Body of pancreas (tissue), 4 donors: ENCODE results near the gene EIF2A. TPM values are rescaled to one million over a fixed set of nuclear protein-coding genes. Genes with fewer than 3 reads are reported as not detected.
"Not testable (repeated sequence)": the region's sequence is repeated elsewhere in the genome, so short reads cannot be mapped to it uniquely, and the experiment has no call there.

Experiments
- ATAC-seq: fragments of 150-250 bp; one replicate; pipeline ENCODE4 v1.9.1; 2016
- DNase-seq, 4 donors: peaks; one replicate each; pipeline ENCODE4 v3.0.0-alpha.2; 2019
- H3K27ac ChIP-seq, 4 donors: fragments of 200-600 bp; sonication (generic); 1 replicate in 3 of 4; 2 replicates in 1 of 4; pipeline versions ENCODE4 v1.5.1 to v1.6.1; 2016 to 2019; ENCODE audit warnings: mild to moderate bottlenecking in 1 of 4, mixed read lengths in 1 of 4, moderate library complexity in 1 of 4
- H3K27me3 ChIP-seq, 2 donors: fragments of 200-600 bp; sonication (generic); one replicate each; pipeline ENCODE4 v1.6.0; 2016; ENCODE audit warnings: mild to moderate bottlenecking in 1 of 2
- H3K36me3 ChIP-seq, 2 donors: fragments of 200-600 bp; sonication (generic); replicated peaks in 1 of 2; 2 replicates each; pipeline ENCODE4 v1.5.1; 2016; ENCODE audit warnings: low read depth in 2 of 2; ENCODE audit not compliant: insufficient read depth in 1 of 2
- H3K4me1 ChIP-seq: fragments of 200-600 bp; sonication (generic); one replicate; pipeline ENCODE4 v1.6.0; 2016
- H3K4me3 ChIP-seq, 2 donors: fragments of 200-600 bp; sonication (generic); 1 replicate in 1 of 2; 2 replicates in 1 of 2; pipeline ENCODE4 v1.5.1; 2016 to 2019
- H3K9me3 ChIP-seq, 3 donors: fragments of 200-600 bp; sonication (generic); 1 replicate in 2 of 3; 2 replicates in 1 of 3; pipeline ENCODE4 v1.5.1; 2016
- POLR2A ChIP-seq, 3 donors: fragments of 450-650 bp; IDR thresholded peaks; one replicate each; pipeline ENCODE4 v1.6.1; 2016; ENCODE audit warnings: antibody characterized with exemption in 3 of 3, mild to moderate bottlenecking in 2 of 3
- WGBS, 2 donors: methylation state at CpG; one replicate each; pipeline ENCODE4 v1.1.5; 2017; 5-methylcytosine and 5-hydroxymethylcytosine counted together
- intact Hi-C: fragments of 100-400 bp; cut with DNase I; formaldehyde crosslinking; loops from one replicate; pipeline ENCODE4 v1.15.1; 2023
- total RNA-seq, 2 donors: library from RNA; depleted of rRNA; stranded (reverse); fragments of >200 nt; gene quantifications; one replicate each; pipeline ENCODE4 v1.1.0, GENCODE V29; 2016
- TF ChIP-seq, protein P1 (sequence below), 7 experiments: fragments of 450-650 bp in 4 of 7; fragments of 200-600 bp in 3 of 7; sonication (generic) in 3 of 7; IDR thresholded peaks; one replicate each; pipeline ENCODE4 v1.5.1; 2016 to 2019; ENCODE audit warnings: antibody characterized with exemption in 7 of 7

Gene EIF2A
- total RNA-seq, 2 donors from 2014 or later, result 58.7 to 126 TPM

DNA sequence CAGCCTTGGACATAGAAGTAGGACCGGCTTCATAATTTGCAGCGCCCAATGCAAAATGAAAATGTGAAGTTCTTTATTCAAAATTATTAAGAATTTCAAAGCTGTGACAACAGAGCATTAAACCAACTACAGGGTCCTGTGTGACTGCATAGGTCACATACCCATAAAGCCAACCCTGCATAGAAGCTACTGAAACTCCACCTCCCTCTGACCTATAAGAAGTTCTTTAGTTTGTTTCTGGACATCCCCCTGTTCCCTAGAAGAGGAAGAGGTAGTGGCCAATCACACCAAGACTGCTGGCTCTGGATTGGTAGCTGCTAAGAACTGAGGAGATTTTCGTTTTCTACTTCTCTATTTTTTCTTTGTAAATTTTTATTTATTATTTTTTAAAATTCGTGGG lies 47.6 kb downstream of the EIF2A start:
- ATAC-seq (no peak), DNase-seq (no peak)
- Histone ChIP-seq H3K27ac (no peak overlapping the region), H3K4me3 (no peak overlapping the region), H3K27me3 (no peaks in the 10 kb centered on the region), H3K4me1 (no peaks in the 10 kb centered on the region), H3K36me3 (no peaks in the 10 kb centered on the region), H3K9me3 (no peaks in the 10 kb centered on the region)
- intact Hi-C loops, result no loop called here
- no peak for TF ChIP-seq POLR2A (IDR thresholded peaks at IDR 0.05)
- TF ChIP-seq, protein P1, sequence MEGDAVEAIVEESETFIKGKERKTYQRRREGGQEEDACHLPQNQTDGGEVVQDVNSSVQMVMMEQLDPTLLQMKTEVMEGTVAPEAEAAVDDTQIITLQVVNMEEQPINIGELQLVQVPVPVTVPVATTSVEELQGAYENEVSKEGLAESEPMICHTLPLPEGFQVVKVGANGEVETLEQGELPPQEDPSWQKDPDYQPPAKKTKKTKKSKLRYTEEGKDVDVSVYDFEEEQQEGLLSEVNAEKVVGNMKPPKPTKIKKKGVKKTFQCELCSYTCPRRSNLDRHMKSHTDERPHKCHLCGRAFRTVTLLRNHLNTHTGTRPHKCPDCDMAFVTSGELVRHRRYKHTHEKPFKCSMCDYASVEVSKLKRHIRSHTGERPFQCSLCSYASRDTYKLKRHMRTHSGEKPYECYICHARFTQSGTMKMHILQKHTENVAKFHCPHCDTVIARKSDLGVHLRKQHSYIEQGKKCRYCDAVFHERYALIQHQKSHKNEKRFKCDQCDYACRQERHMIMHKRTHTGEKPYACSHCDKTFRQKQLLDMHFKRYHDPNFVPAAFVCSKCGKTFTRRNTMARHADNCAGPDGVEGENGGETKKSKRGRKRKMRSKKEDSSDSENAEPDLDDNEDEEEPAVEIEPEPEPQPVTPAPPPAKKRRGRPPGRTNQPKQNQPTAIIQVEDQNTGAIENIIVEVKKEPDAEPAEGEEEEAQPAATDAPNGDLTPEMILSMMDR (IDR thresholded peaks at IDR 0.05), result no peak
- 80% methylated on average over 4 of the region's 4 CpGs for WGBS, 2 donors

DNA sequence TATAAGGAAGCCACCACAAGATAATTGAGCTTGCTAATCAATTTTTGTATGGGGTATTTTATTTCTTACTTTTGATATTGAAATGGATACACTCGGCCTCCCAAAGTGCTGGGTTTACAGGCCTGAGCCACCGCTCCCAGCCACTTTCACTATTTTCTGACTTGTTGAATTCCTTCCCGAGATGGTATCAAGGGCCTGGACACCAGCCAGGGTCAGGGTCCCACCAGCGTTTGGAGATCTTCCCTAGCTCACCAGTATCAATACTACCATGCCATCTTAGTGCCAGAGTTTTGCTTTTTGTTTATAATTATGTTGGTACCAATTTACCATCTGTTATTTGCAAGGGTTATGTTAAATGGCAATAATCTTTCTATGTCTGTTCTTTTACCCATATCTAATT lies 51.1 kb downstream of the EIF2A start:
- TF ChIP-seq POLR2A (IDR thresholded peaks at IDR 0.05), result no peak
- TF ChIP-seq, protein P1 (IDR thresholded peaks at IDR 0.05), result no peak
- H3K36me3 ChIP-seq, result no peaks in the 10 kb centered on the region
- H3K9me3 ChIP-seq, result no peaks in the 10 kb centered on the region
- DNase-seq (no peak), ATAC-seq (no peak)
- H3K4me1 ChIP-seq, result peaks cover 27% of the 10 kb centered on the region
- 75 to 78% methylated on average over 4 of the region's 4 CpGs for WGBS, 2 donors
- H3K27me3 ChIP-seq, result no peaks in the 10 kb centered on the region
- H3K4me3 ChIP-seq, result no peak overlapping the region
- no peak overlapping the region for H3K27ac ChIP-seq
- intact Hi-C loops, result no loop called here

DNA sequence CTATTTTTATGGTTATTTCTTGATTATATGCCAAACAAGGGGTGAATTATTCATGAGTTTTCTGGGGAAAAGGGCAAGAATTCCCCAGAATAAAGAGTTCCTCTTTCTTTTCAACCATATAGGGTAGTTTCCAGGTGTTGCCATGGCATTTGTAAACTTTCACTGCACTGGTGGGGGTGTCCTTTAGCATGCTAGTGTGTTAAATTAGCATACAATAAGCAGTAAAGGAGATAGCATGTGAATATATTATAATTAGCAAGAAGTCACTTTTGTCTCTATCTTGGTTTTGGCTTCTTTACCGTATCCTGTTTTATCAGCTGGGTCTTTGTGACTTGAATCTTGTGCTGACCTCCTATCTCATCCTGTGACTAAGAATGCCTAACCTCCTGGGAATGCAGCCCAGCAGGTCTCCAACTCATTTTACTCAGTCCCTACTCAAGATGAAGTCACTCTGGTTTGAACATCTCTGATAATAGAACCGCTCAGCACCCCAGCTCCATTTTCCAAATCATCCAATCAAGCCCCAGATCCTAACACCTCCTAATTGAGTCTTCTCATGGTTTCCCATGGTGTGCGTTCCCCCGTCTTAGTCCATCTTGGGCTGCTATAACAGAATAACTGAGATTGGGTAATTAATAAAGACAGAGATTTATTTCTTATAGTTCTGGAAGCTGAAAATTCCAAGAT lies 53.2 kb downstream of the EIF2A start:
- intact Hi-C loops, result no loop called here
- peak in 1 of 4 donors; percentile 10 for DNase-seq
- H3K27ac ChIP-seq, result no peak overlapping the region

DNA sequence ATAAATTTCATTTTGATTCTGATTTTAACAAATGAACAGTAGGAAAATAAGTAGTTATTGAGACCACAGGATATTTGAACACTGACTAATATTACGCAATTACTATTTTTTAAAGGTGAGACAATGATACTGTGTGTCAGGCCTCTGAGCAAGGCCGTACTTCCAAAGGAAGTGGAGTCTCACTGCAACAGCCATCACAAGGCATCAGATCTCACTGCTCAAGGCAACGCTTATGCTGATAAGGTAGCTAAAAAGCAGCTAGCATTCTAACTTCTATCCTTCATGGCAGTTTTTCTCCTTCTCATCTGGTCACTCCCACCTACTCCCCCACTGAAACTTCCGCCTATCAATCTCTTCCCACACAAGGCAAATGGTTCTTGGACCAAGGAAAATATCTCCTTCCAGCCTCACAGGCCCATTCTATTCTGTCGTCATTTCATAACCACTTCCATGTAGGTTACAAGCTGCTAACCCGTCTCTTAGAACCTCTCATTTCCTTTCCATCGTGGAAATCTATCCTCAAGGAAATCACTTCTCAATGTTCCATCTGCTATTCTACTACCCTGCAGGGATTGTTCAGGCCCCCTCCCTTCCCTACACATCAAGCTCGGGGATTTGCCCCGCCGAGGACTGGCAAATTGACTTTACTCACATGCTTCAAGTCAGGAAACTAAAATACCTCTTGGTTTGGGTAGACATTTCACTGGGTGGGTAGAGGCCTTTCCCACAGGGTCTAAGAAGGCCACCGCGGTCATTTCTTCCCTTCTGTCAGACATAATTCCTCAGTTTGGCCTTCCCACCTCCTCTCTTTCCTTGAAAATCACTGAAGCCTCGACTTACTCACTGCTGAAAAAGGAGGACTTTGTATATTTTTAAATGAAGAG lies 54.3 kb downstream of the EIF2A start:
- H3K36me3 ChIP-seq, ATAC-seq, H3K9me3 ChIP-seq, H3K27me3 ChIP-seq, H3K27ac ChIP-seq, intact Hi-C loops, DNase-seq, H3K4me3 ChIP-seq: not testable (repeated sequence)
- 85 to 90% methylated on average over 13 of the region's 13 CpGs for WGBS, 2 donors
- H3K4me1 ChIP-seq, result peaks cover 44% of the 10 kb centered on the region

More for the DNA sequence above, 53.2 kb downstream of the EIF2A start:
- H3K9me3 ChIP-seq, result no peaks in the 10 kb centered on the region
- H3K27me3 ChIP-seq, result no peaks in the 10 kb centered on the region
- TF ChIP-seq, protein P1 (IDR thresholded peaks at IDR 0.05), result no peak
- TF ChIP-seq POLR2A (IDR thresholded peaks at IDR 0.05), result no peak
- peaks cover 32% of the 10 kb centered on the region for H3K4me1 ChIP-seq
- WGBS, 2 donors, result 68% methylated on average over 4 of the region's 4 CpGs
- H3K36me3 ChIP-seq, result no peaks in the 10 kb centered on the region
- no peak overlapping the region for H3K4me3 ChIP-seq
- no peak for ATAC-seq

DNA sequence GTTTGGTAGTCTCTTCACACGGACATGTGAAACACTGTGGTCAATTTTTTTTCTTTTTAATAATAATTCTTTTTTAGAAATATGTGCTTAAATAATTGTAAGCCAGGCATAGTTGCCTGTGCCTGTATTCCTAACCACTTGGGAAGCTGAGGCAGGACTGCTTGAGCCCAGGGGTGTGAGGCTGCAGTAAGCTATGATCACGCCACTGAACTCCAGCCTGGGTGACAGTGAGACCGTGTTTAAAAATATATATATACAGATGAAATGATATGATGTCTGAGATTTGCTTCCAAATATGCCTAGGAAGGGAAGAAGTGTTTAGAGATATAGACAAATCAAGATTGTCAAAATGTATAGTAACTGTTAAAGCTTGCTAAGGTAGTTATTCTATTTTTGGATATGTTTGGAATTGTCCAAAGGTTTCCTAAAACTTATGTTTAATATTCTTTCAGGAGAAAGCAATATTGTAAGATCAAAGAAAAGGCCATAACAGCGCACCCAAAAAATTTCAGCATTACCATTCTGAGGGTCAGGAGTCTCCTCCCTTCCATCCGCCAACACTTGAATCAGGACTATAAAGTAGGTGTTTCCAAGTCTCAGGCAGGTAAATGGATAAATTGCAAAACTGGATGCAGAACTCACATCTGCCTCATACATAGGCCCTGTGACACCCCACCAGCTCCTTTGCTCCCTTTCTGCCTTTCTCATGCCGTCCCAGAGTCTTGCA lies 56.0 kb downstream of the EIF2A start:
- WGBS, 2 donors, result 11 to 14% methylated on average over 6 of the region's 6 CpGs
- H3K36me3 ChIP-seq, result peaks cover 0 to 2% of the 10 kb centered on the region in 2 donors
- ATAC-seq (peak; percentile 24), DNase-seq (peak in 3 of 4 donors; percentile 8 to 24 (median 20))
- intact Hi-C loops, result no loop called here
- no peaks in the 10 kb centered on the region for H3K9me3 ChIP-seq
- peaks cover 60% of the 10 kb centered on the region for H3K4me1 ChIP-seq
- H3K27me3 ChIP-seq, result no peaks in the 10 kb centered on the region
- no peak for TF ChIP-seq POLR2A (IDR thresholded peaks at IDR 0.05)
- TF ChIP-seq, protein P1 (IDR thresholded peaks at IDR 0.05), result no peak
- peak overlapping the region; percentile 33 to 73 for H3K4me3 ChIP-seq
- peak overlapping the region; percentile 85 to 95 (median 88) for H3K27ac ChIP-seq
